Glomerular endothelial cell (primary cell): ENCODE measurements around the gene MYO1E. TPM values are rescaled to one million over a fixed set of nuclear protein-coding genes. Genes with fewer than 3 reads are reported as not detected.
A peak's percentile ranks its signal among the peaks of the same experiment; 100 is the strongest.

ENCODE experiments used
- DNase-seq: peaks from one replicate; pipeline ENCODE4 v3.0.0-alpha.2; 2011; ENCODE audit warnings: low read depth, low spot score; ENCODE audit errors: extremely low read depth
- total RNA-seq: library from RNA; depleted of rRNA; stranded (reverse); fragments of >200 nt; gene quantifications from 2 replicates; pipeline ENCODE4 v1.2.3, GENCODE V29; 2015

MYO1E gene
- total RNA-seq, 1 donor from 2014 or later: 137 TPM

- no peak for DNase-seq
Observed at GRCh38 chr15:59271595-59272201, 101.0 kb downstream of the MYO1E start.

DNA sequence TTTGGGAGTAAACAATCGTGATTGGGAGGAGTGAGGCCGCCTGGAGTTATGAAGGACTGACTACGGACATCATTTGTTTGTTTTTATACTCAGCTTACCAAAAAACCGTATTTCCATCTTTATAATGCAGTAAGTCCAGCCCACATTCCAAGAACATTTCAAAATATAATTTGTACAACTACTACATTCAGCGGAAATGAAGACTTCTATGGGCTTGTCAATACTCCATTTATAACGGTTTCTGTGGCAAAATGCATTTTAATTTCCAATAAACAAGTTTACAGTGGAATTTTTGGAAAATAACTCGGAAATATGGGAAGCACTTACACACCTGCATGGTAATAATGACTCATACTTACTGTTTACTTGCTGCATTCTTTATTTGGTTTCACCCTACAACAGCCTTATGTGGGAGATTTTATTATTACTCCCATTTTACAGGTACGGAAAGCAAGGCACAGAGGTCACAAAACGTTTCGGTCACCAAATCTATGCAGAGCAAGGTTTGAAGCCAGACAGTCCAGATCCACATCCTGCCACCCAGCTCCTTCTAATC is 103.7 kb downstream of the MYO1E start:
- no peak for DNase-seq

DNA sequence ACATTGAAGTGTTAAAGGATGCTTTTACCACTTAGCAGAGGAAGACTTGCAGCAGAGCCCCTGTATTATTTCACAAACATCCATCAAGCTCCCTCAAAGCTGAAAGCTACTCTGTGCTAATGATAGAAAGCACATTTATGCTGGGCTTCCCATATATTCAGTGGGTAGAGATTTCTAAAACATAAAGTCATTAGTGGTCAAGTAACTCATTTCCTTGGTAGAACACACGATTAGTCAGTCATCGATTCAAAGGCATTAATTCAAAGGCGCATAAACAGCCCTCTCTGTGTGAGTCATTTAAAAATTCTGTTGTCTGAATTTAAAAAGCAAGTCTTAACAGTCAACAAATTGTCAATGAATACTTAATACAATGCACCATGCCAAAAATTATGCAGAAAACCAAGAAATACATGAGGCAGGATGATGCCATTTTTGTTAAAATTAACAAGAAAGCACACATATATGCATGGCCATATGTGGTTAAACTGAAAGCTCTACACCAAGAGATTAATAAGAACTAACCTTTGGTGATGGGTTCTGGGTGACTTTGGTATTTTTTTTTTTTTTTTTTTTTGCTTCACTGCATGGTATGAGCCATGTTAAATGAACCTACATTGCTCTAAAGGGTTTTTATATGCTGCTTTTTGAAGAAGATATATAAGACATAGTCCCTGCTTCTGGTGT is 104.4 kb downstream of the MYO1E start:
- no peak for DNase-seq

DNA sequence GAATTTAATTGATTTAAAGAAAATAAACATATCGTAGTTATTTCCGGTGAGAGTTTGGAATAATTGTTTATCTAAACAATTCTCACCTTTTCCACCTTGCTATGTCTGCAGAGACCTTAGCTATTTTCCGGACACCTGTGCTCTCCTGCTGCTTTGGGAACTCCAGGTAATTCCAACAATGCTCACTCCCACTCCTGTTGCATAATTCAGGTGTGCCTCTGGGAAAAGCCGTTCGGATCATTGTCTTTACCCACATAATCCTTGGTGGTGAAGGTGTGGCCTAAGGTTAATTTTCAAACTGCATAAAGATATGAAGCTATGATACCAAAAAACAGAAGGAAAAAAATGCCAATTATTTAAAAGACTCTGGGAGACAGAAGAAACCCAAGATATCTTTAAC is 106.6 kb downstream of the MYO1E start:
- no peak for DNase-seq

GRCh38 chr15:59262316-59262715 is 110.4 kb downstream of the MYO1E start:
- DNase-seq: no peak

DNA sequence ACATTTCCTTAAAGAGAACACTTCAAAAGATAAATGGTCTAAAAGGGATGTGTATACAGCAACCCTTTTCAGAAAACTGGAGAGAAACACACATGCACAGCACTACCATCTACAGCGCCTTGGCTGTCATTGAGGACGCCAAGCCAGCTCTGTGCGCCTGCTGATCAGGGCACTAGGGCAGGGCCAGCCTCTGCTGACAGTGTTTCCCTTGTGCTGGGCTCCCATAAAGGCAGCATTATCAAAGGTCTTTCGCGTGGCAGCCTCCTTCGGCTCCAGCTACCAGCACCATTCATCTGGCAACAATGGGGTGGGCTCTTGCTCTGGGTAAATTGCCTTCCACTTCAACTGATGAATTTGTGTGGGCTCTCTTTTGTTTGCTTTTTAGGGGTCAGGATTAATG is 112.6 kb downstream of the MYO1E start:
- DNase-seq: no peak

- no peak for DNase-seq
Observed at GRCh38 chr15:59259137-59259943, 113.3 kb downstream of the MYO1E start.

DNA sequence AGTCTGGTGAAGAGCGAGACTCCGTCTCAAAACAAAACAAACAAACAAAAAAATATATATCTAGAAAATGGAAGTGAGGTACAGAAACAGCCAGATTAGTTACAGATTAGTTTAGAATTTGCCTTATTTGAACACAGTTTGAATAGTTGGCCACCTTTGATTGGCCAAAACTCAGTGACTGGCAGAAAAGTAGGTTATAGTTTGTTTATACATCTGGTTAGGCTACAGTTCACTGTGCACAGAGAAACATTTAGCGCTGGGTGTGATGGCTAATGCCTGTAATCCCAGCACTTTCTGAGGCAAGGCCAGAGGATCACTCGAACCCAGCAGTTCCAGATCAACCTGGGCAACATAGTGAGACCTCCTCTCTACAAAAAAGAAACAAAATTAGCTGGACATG is 114.4 kb downstream of the MYO1E start:
- no peak for DNase-seq

DNA sequence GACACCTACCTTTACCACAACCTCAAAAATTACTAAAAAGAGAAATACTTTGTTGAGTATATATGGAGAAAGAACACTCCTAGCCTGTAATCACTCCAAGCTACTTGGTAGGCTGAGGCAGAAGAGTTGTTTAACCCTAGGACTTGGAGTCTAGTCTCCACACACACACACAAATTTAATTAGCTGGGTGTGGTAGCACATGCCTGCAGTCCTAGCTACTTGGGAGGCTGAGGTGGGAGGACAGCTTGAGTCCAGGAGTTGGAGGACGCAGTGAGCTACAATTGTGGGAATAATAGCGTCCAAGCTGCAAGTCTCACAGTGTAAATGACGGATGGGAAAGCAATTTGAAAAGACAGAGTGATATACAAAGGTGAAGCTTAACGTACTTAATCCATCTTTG is 115.5 kb downstream of the MYO1E start:
- DNase-seq: no peak

GRCh38 chr15:59256482-59256881 is 116.2 kb downstream of the MYO1E start:
- no peak for DNase-seq

DNA sequence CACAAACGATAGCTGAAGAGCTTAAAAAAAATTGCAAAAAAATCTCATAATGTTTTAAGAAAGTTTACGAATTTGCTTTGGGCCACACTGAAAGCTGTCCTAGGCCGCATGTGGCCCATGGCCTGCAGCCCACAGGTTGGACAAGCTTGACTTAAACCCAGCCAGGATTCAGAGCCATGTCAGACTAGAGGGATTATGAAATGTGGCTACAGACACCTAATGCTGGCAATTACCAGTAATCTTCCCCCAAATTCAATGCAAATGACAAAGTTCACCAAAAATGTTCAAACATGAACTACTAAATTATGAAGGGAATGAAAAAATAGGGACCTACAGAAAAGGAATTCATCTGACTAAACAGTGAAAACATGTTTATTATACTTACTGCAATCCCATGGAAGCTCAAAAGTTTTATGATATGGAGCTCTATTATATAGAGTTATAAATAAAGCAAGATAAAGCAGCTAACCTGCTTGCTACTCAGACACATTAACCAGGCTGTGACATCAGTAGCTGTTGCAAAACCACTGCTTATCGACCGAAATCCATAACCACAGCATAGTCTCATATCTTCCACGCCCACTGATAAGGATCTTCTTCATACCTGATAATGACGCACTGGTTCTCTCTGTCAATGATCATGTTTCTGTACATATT is 116.9 kb downstream of the MYO1E start:
- DNase-seq: no peak

GRCh38 chr15:59252137-59252536 is 120.5 kb downstream of the MYO1E start:
- DNase-seq: no peak

DNA sequence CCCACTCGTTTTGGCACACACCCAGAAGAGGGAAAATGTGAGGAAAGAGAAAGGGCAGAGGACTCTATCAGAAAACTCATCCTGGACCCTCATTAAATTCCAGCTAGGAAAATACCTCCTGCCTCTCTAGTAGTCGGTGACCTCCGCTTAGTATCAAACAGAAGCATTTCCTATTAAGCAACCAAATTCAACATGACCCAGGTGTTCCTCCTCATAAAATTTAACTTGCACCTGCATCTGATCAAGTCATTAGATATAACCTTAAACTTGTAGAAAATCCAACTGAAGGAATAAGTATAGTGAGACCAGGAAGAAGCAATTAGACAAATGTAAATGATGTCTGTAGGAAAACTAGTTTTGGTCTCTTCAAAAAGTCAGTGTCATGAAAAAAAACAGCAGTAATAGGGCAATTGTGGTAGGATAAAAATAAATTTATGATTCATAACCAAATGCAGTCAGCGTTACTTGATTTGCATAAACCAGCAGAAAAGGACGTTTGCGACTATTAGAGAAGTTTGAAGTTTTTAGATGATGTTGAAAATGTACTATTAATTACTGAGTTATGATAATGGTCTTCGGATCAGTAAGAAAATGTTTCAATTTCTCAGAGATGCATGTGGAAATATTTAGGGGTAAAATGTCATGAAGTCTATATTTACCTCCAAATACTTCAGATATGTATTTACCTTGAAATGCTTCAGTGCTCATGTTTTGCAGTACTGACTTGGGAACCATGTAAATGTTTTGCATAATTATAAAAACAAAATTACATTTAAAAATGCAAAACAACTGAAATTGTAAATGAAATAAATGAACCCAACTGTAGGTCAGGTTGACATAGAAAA is 121.4 kb downstream of the MYO1E start:
- DNase-seq: no peak

GRCh38 chr15:59250249-59250648 is 122.4 kb downstream of the MYO1E start:
- no peak for DNase-seq

DNA sequence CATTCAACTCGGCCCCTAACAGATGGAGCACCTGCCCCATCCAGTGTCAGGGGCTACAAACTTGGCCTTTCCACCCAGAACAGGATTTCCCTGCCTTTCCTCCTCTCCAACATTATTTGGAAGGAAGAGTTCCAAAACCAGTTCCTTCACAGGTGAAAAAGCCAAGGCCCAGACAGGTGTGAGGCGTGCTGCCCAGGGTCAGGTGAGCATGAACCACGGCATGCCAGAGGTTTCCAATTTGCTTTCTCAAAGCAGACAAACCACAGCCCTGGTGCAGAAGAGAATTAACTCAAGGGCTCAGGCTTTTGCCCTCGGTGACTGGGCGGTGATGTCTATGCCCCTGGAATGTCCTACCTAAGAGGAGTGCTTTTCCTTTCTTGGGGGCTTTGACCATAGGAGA is 122.9 kb downstream of the MYO1E start:
- DNase-seq: no peak

DNA sequence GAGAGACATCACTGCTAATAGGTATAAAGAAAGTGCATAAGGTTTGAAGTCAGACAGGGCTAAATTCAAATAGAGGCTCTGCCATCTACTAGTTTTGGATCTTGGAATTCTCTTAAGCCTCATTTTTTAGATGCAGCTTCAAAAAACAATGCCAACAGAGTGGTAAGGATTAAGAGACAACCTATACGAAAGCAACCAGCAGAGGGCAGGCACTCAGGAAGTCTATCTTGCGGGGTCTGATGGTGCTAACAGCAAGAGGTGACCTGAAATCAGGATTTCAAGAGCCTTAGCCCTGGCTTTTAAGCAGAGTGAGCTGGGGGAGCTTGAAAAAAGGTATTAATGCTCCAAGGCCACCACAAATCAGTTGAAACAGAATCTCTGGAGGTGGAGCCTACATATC is 125.3 kb downstream of the MYO1E start:
- DNase-seq: peak; percentile 44

DNA sequence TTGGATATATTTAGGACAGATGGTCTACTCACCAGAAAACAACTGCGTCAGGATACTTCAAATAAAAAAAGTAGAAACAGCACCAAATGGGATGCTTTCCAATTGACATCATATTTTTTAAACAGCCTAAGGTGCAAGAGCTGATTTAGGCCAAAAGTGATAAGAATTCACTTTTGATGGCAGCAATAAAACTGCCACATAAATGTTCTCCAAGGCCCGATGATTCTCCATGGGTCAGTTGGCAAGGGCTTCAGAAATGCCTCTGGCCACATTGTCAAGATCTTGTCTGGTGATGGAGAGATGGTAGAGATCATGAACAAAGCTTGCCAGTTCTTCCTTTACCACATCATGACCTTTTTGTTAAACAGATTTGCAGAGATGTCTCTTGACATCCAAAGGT is 127.1 kb downstream of the MYO1E start:
- DNase-seq: no peak

- DNase-seq: no peak
Observed at GRCh38 chr15:59244337-59244736, 128.3 kb downstream of the MYO1E start.

DNA sequence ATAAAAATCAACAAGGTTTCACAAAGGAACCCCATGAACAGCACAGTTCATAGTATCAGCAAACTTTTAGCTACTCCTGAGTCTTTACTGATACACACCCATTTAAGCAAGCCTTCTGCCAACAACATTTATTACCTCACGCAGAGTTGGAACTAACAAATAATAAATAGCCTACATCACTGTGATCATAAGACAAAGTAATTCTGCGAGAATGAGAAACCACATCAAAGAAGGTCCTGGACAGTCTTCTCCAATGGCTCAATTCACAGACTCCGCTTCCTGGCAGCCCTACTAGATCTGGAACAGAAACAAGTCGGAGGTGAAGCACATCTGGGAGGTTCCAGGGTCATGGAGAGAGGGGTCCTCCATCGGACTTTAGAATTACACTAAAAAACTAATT is 129.0 kb downstream of the MYO1E start:
- no peak for DNase-seq

DNA sequence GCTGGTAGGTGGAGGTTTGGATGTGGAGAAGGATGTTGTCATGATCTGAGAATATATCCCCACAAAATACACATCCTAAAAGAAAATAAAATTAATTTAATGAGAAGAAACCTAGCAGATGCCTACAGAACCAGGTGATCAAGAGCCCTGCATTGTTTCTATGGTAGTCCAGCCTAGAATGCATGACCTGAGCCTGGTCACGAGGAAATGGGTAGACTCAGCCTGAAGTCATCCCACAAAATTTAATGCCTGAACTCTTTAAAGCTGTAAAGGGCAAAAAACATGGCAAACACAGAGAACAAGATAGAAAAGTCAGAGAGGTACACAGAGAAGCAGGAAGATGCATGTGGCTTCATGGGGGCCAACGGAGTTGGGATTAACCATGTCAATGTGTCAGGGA is 130.0 kb downstream of the MYO1E start:
- DNase-seq: no peak
